Coronary artery (tissue), 2 donors: ENCODE data around the gene RFX3.

Source experiments
- DNase-seq: peaks from one replicate; pipeline ENCODE4 v3.0.0-alpha.2; 2017; ENCODE audit warnings: low spot score
- H3K27ac ChIP-seq, 2 donors: fragments of 200-600 bp; sonication (generic); one replicate each; pipeline ENCODE4 v1.5.1; 2016 to 2019
- H3K4me3 ChIP-seq: fragments of 200-600 bp; sonication (generic); 2 replicates; pipeline ENCODE4 v1.5.1; 2016; ENCODE audit warnings: mild to moderate bottlenecking, moderate library complexity
- TF ChIP-seq, protein P1 (sequence below): fragments of 200-600 bp; sonication (generic); IDR thresholded peaks from one replicate; pipeline ENCODE4 v1.5.1; 2019; ENCODE audit warnings: antibody characterized with exemption

Gene RFX3

DNA sequence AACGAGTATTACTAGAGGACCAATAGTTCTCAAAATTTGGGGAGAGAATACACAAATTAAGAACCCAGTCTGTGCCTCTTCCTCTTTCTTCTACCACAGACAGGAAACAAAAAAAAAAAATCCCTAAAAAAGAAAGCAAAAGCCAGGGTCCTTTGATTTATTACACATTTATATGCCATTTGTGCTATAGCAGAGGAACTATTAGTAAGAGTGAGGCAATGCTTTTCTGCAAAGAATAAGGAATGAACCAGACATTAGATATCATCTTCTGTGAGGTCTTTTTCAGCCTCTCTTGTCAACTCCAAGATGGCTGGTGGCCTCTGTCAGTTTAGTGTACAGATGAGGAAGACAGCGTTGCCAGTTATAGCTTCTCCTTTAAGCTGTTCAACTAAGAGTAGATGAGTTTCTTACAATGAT lies 127.6 kb downstream of the RFX3 start:
- Histone ChIP-seq H3K4me3 (peak overlapping the region; percentile 12), H3K27ac (no peak overlapping the region)
- no peak for DNase-seq
- TF ChIP-seq, protein P1, sequence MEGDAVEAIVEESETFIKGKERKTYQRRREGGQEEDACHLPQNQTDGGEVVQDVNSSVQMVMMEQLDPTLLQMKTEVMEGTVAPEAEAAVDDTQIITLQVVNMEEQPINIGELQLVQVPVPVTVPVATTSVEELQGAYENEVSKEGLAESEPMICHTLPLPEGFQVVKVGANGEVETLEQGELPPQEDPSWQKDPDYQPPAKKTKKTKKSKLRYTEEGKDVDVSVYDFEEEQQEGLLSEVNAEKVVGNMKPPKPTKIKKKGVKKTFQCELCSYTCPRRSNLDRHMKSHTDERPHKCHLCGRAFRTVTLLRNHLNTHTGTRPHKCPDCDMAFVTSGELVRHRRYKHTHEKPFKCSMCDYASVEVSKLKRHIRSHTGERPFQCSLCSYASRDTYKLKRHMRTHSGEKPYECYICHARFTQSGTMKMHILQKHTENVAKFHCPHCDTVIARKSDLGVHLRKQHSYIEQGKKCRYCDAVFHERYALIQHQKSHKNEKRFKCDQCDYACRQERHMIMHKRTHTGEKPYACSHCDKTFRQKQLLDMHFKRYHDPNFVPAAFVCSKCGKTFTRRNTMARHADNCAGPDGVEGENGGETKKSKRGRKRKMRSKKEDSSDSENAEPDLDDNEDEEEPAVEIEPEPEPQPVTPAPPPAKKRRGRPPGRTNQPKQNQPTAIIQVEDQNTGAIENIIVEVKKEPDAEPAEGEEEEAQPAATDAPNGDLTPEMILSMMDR, result no peak

- DNase-seq, result no peak
- TF ChIP-seq, protein P1, result no peak
- H3K4me3 ChIP-seq, result peak overlapping the region; percentile 12
- H3K27ac ChIP-seq, result no peak overlapping the region
These were observed 128.0 kb downstream of the RFX3 start for GRCh38 chr9:3397766-3398165.

- H3K27ac ChIP-seq, result no peak overlapping the region
- TF ChIP-seq, protein P1, result no peak
- no peak for DNase-seq
- no peak overlapping the region for H3K4me3 ChIP-seq
These were observed 134.4 kb downstream of the RFX3 start for GRCh38 chr9:3391414-3391813.

GRCh38 chr9:3386753-3387152 lies 139.0 kb downstream of the RFX3 start:
- H3K4me3 ChIP-seq, result no peak overlapping the region
- no peak for DNase-seq
- TF ChIP-seq, protein P1, result no peak
- no peak overlapping the region for H3K27ac ChIP-seq

GRCh38 chr9:3385871-3386270 lies 139.9 kb downstream of the RFX3 start:
- DNase-seq, result no peak
- no peak overlapping the region for H3K4me3 ChIP-seq
- TF ChIP-seq, protein P1, result no peak
- H3K27ac ChIP-seq, result no peak overlapping the region

DNA sequence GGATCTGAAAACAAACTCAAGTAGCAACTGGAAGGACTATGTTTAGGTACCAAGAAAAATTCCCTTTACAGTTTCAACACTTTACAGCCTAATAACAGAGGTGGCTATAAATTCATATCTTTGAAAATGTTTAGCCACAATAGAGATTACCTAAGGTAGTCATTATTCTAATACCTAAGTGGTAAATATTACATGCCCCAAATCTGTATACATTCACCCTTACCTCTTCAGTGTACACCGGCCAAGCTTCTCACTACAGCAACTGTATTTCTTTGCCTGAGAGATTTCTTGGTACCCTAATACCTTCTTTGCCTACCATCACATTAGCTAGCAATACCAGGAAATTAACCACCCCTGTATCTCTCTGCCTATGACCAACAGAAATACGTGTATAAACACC lies 154.0 kb downstream of the RFX3 start:
- no peak for DNase-seq
- H3K4me3 ChIP-seq, result no peak overlapping the region
- TF ChIP-seq, protein P1, result no peak
- no peak overlapping the region for H3K27ac ChIP-seq

GRCh38 chr9:3370715-3371114 lies 155.1 kb downstream of the RFX3 start:
- Histone ChIP-seq H3K4me3 (no peak overlapping the region), H3K27ac (no peak overlapping the region)
- TF ChIP-seq, protein P1, result no peak
- no peak for DNase-seq
